H9 (cell line): ENCODE data around the gene THRB. TPM values are rescaled to one million over a fixed set of nuclear protein-coding genes. Genes with fewer than 3 reads are reported as not detected.

Experiments used
- DNase-seq: peaks from one replicate; pipeline ENCODE4 v3.0.0-alpha.2; 2017
- H2AFZ ChIP-seq: one replicate; pipeline ENCODE4 v1.6.1; 2013; ENCODE audit warnings: mild to moderate bottlenecking, low read length, control low read depth, moderate library complexity
- H2AK5ac ChIP-seq: 2 replicates; pipeline ENCODE4 v1.6.1; 2013; ENCODE audit warnings: low read length, control low read depth, mixed read lengths; ENCODE audit not compliant: insufficient read length
- H2BK120ac ChIP-seq: one replicate; pipeline ENCODE4 v1.6.1; 2013; ENCODE audit warnings: low read depth, mild to moderate bottlenecking, low read length, control low read depth, inconsistent platforms; ENCODE audit not compliant: poor library complexity, severe bottlenecking
- H2BK12ac ChIP-seq: 2 replicates; pipeline ENCODE4 v1.6.1; 2013; ENCODE audit warnings: low read length, control low read depth, mixed read lengths, low read depth; ENCODE audit not compliant: insufficient read length
- H2BK15ac ChIP-seq: 2 replicates; pipeline ENCODE4 v1.6.1; 2013; ENCODE audit warnings: low read depth, low read length, control low read depth
- H2BK20ac ChIP-seq: one replicate; pipeline ENCODE4 v1.6.1; 2013; ENCODE audit warnings: low read depth, mild to moderate bottlenecking, low read length, control low read depth, inconsistent platforms; ENCODE audit not compliant: poor library complexity, severe bottlenecking
- H2BK5ac ChIP-seq: 2 replicates; pipeline ENCODE4 v1.6.1; 2013; ENCODE audit warnings: low read length, control low read depth, mixed read lengths; ENCODE audit not compliant: insufficient read length
- H3K14ac ChIP-seq: 2 replicates; pipeline ENCODE4 v1.6.1; 2013; ENCODE audit warnings: low read length, control low read depth; ENCODE audit not compliant: insufficient read depth
- H3K18ac ChIP-seq: 2 replicates; pipeline ENCODE4 v1.6.1; 2013; ENCODE audit warnings: low read depth, mild to moderate bottlenecking, mixed read lengths, low read length, control low read depth; ENCODE audit not compliant: insufficient read length
- H3K23ac ChIP-seq: 2 replicates; pipeline ENCODE4 v1.6.1; 2013; ENCODE audit warnings: low read length, control low read depth, mixed read lengths, low read depth; ENCODE audit not compliant: insufficient read length
- H3K23me2 ChIP-seq: 2 replicates; pipeline ENCODE4 v1.6.1; 2013; ENCODE audit warnings: low read depth, mild to moderate bottlenecking, mixed read lengths, low read length, control low read depth; ENCODE audit not compliant: insufficient read length, poor library complexity, severe bottlenecking
- H3K27ac ChIP-seq: 2 replicates; pipeline ENCODE4 v1.5.1; 2013; ENCODE audit warnings: low read length, control low read depth, mixed read lengths, low read depth; ENCODE audit not compliant: insufficient read length
- H3K27me3 ChIP-seq: 2 replicates; pipeline ENCODE4 v1.6.1; 2013; ENCODE audit warnings: low read length, control low read depth, inconsistent platforms; ENCODE audit not compliant: insufficient read depth
- H3K4ac ChIP-seq: 2 replicates; pipeline ENCODE4 v1.6.1; 2013; ENCODE audit warnings: low read depth, mild to moderate bottlenecking, control low read depth, inconsistent platforms, low read length, moderate library complexity
- H3K4me1 ChIP-seq: 2 replicates; pipeline ENCODE4 v1.6.1; 2013; ENCODE audit warnings: low read length, control low read depth, inconsistent platforms; ENCODE audit not compliant: insufficient read depth
- H3K4me2 ChIP-seq: 2 replicates; pipeline ENCODE4 v1.6.1; 2013; ENCODE audit warnings: low read length, control low read depth, mixed read lengths; ENCODE audit not compliant: insufficient read length, insufficient read depth
- H3K56ac ChIP-seq: 2 replicates; pipeline ENCODE4 v1.6.1; 2013; ENCODE audit warnings: low read depth, mild to moderate bottlenecking, mixed read lengths, low read length, control low read depth; ENCODE audit not compliant: insufficient read length
- H3K79me1 ChIP-seq: 2 replicates; pipeline ENCODE4 v1.6.1; 2013; ENCODE audit warnings: low read depth, mild to moderate bottlenecking, moderate library complexity, low read length, control low read depth, inconsistent platforms; ENCODE audit not compliant: insufficient read depth, poor library complexity, severe bottlenecking
- H3K79me2 ChIP-seq: 2 replicates; pipeline ENCODE4 v1.6.1; 2013; ENCODE audit warnings: low read length, control low read depth, inconsistent platforms; ENCODE audit not compliant: insufficient read depth
- H3K9ac ChIP-seq: 2 replicates; pipeline ENCODE4 v1.6.1; 2013; ENCODE audit warnings: low read length, control low read depth, mixed read lengths; ENCODE audit not compliant: insufficient read length; ENCODE audit errors: extremely low read depth
- H3K9me3 ChIP-seq: one replicate; pipeline ENCODE4 v1.6.1; 2013; ENCODE audit warnings: low read depth, low read length, inconsistent platforms; ENCODE audit not compliant: control insufficient read depth
- H3T11ph ChIP-seq: one replicate; pipeline ENCODE4 v1.6.1; 2013; ENCODE audit warnings: mild to moderate bottlenecking, low read length, control low read depth, inconsistent platforms
- H4K20me1 ChIP-seq: one replicate; pipeline ENCODE4 v1.6.1; 2013; ENCODE audit not compliant: control insufficient read depth, insufficient read length, insufficient read depth
- H4K5ac ChIP-seq: 2 replicates; pipeline ENCODE4 v1.6.1; 2013; ENCODE audit warnings: low read depth, mild to moderate bottlenecking, mixed read lengths, low read length, control low read depth; ENCODE audit not compliant: insufficient read length
- H4K8ac ChIP-seq: replicated peaks from 2 replicates; pipeline ENCODE4 v1.6.1; 2013; ENCODE audit warnings: low read length, control low read depth, mixed read lengths, low read depth; ENCODE audit not compliant: insufficient read length
- H4K91ac ChIP-seq: 2 replicates; pipeline ENCODE4 v1.6.1; 2013; ENCODE audit warnings: low read depth, mild to moderate bottlenecking, moderate library complexity, mixed read lengths, low read length, control low read depth; ENCODE audit not compliant: insufficient read length
- H3K27ac Mint-ChIP-seq, 3 experiments: 2 replicates in 2 of 3; 3 replicates in 1 of 3; pipeline ENCODE4 v1.8.0; 2020 to 2021; ENCODE audit warnings: mixed read lengths in 3 of 3, mild to moderate bottlenecking in 1 of 3, moderate library complexity in 1 of 3
- H3K27me3 Mint-ChIP-seq: 2 replicates; pipeline ENCODE4 v1.8.0; 2021; ENCODE audit warnings: low read depth, mild to moderate bottlenecking, moderate library complexity, mixed read lengths
- H3K36me3 Mint-ChIP-seq, 3 experiments: 2 replicates in 2 of 3; 3 replicates in 1 of 3; pipeline ENCODE4 v1.8.0; 2020 to 2021; ENCODE audit warnings: low read depth in 3 of 3, mixed read lengths in 3 of 3; ENCODE audit not compliant: insufficient read depth in 1 of 3
- H3K4me1 Mint-ChIP-seq, 2 experiments: 2 replicates each; pipeline ENCODE4 v1.8.0; 2020; ENCODE audit warnings: mixed read lengths in 2 of 2
- H3K4me3 Mint-ChIP-seq, 2 experiments: 2 replicates in 1 of 2; 3 replicates in 1 of 2; pipeline ENCODE4 v1.8.0; 2020 to 2021; ENCODE audit warnings: mild to moderate bottlenecking in 2 of 2, mixed read lengths in 2 of 2, moderate library complexity in 1 of 2
- H3K9me3 Mint-ChIP-seq, 2 experiments: 2 replicates in 1 of 2; 3 replicates in 1 of 2; pipeline ENCODE4 v1.8.0; 2020; ENCODE audit warnings: mild to moderate bottlenecking in 2 of 2, mixed read lengths in 2 of 2, moderate library complexity in 1 of 2
- total RNA-seq: library from RNA; stranded (reverse); gene quantifications from 2 replicates; pipeline ENCODE4 v1.2.1, GENCODE V29; 2021
- TF ChIP-seq, protein P1 (sequence below): fragments of 200-600 bp; sonication (generic); conservative IDR thresholded peaks from 3 replicates; pipeline ENCODE4 v1.8.0; 2021; ENCODE audit warnings: antibody characterized with exemption, mild to moderate bottlenecking

THRB gene
- total RNA-seq, 1 experiment from 2014 or later, result 8.6 TPM

- Histone ChIP-seq H3K23me2 (no peaks in the 10 kb centered on the region), H2BK12ac (no peak overlapping the region), H3K79me1 (no peaks in the 10 kb centered on the region), H3K4ac (no peak overlapping the region), H2AFZ (no peak overlapping the region), H2BK120ac (no peak overlapping the region), H2AK5ac (no peak overlapping the region), H4K5ac (no peak overlapping the region), H3K18ac (no peak overlapping the region), H3K4me1 (no peaks in the 10 kb centered on the region), H2BK5ac (no peak overlapping the region), H3K79me2 (no peaks in the 10 kb centered on the region), H4K20me1 (no peaks in the 10 kb centered on the region), H2BK20ac (no peak overlapping the region), H3T11ph (no peak overlapping the region), H3K27ac (no peak overlapping the region), H3K9ac (no peak overlapping the region), H3K14ac (no peak overlapping the region), H3K27me3 (no peaks in the 10 kb centered on the region), H2BK15ac (no peak overlapping the region), H3K4me2 (no peak overlapping the region), H3K9me3 (no peaks in the 10 kb centered on the region), H4K8ac (no peak overlapping the region), H3K56ac (no peak overlapping the region), H3K23ac (no peak overlapping the region), H4K91ac (no peak overlapping the region)
- Mint-ChIP-seq H3K4me3 (no peak overlapping the region), H3K4me1 (peaks cover 0 to 2% of the 10 kb centered on the region in 2 experiments; a peak in 3 of 4 replicates), H3K36me3 (no peaks in the 10 kb centered on the region), H3K9me3 (no peaks in the 10 kb centered on the region), H3K27me3 (no peaks in the 10 kb centered on the region), H3K27ac (no peak overlapping the region)
- TF ChIP-seq, protein P1, sequence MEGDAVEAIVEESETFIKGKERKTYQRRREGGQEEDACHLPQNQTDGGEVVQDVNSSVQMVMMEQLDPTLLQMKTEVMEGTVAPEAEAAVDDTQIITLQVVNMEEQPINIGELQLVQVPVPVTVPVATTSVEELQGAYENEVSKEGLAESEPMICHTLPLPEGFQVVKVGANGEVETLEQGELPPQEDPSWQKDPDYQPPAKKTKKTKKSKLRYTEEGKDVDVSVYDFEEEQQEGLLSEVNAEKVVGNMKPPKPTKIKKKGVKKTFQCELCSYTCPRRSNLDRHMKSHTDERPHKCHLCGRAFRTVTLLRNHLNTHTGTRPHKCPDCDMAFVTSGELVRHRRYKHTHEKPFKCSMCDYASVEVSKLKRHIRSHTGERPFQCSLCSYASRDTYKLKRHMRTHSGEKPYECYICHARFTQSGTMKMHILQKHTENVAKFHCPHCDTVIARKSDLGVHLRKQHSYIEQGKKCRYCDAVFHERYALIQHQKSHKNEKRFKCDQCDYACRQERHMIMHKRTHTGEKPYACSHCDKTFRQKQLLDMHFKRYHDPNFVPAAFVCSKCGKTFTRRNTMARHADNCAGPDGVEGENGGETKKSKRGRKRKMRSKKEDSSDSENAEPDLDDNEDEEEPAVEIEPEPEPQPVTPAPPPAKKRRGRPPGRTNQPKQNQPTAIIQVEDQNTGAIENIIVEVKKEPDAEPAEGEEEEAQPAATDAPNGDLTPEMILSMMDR, result no peak
- no peak for DNase-seq
These were observed 299.0 kb downstream of the THRB start for GRCh38 chr3:24195504-24196230.
